ENCODE measurements around the gene AFAP1L2. TPM values are rescaled to one million over a fixed set of nuclear protein-coding genes. Genes with fewer than 3 reads are reported as not detected.

The AFAP1L2 gene
- total and polyA plus RNA-seq, 9 of the 15 experiments (the other 6 are each of a cell fraction or from before 2014, with no cell fraction given), result 0.07 TPM; not detected in 8

DNA sequence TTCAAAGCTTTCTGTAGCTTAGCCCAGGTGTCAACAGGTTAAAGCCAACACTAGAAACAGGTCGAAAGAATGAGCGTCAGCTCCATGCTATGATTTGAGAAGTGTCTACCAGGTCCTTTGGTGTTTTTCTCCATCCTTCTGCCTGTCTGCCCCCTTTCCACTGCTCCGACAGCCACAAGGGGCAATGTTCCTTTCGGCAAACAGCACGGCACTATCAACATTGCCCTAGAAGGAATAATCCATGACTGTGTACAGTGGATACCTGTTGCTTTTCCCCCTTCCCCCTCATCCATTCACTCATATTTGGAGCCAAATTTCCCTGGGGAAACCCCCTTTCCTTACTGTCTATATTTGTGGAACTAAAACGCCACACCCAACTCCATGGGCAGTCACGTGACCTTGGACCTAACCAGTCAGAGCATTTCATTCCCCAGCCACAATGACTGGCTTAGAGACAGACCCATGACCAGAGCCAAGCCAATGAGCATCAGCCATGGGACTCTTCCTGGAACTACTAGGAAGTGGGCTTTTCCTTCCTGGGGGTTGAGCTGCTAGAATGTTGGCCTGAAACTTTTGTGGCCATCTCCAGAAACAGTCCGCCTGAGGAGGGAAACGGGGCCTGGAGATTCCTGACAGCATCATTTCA, 51.5 kb downstream of the AFAP1L2 start:
- no peaks in the 10 kb centered on the region for H4K20me1 ChIP-seq (replicated peaks; ENCODE audit: control insufficient read depth, insufficient read depth, low read length)
- ATAC-seq (peak; percentile 78), DNase-seq (ENCODE audit: extremely low read depth in 1 of 4, low spot score in 3 of 4) (peak; percentile 17 to 38 (median 30)), FAIRE-seq (no peak)
- H2AFZ ChIP-seq (ENCODE audit: low read depth, low read length), result peak overlapping the region; percentile 66; the same call in 1 of the 2 replicates
- ChIA-PET CTCF (ENCODE audit: low intra/inter-chr PET ratio) (no interaction called here), POLR2A (no interaction called here)
- H3K4me1 ChIP-seq (replicated peaks in 1 of 2; ENCODE audit: control insufficient read depth in 2 of 2, insufficient read depth in 2 of 2, low read length in 2 of 2), result no peaks in the 10 kb centered on the region
- intact Hi-C loops (cut with micrococcal nuclease) (no loop called here), in situ Hi-C loops (cut with MboI) (no loop called here)
- peak overlapping the region; percentile 32 for H3K4me2 ChIP-seq (ENCODE audit: insufficient read depth, low read length)
- H3K9me3 ChIP-seq (replicated peaks; ENCODE audit: control insufficient read depth, insufficient read depth, low read depth, low read length), result no peaks in the 10 kb centered on the region
- H3K36me3 ChIP-seq (ENCODE audit: control insufficient read depth, insufficient read depth, low read length), result no peaks in the 10 kb centered on the region
- H3K9me1 ChIP-seq (ENCODE audit: control insufficient read depth, insufficient read depth, low read length), result no peaks in the 10 kb centered on the region
- no peak overlapping the region for H3K9ac ChIP-seq (ENCODE audit: insufficient read depth in 1 of 2, low read depth in 2 of 2, low read length in 2 of 2)
- no peaks in the 10 kb centered on the region for H3K79me2 ChIP-seq (ENCODE audit: control insufficient read depth, insufficient read depth, low read length)
- H3K27me3 ChIP-seq (ENCODE audit: control insufficient read depth in 2 of 2, insufficient read depth in 2 of 2, low read length in 2 of 2), result peaks cover 0 to 8% of the 10 kb centered on the region in 2 experiments; a peak in 1 of 5 replicates
- no TSS peak for BruUV-seq (replicated peaks)
- no peak overlapping the region for H3K4me3 ChIP-seq
- no peak overlapping the region for H3K27ac ChIP-seq (ENCODE audit: extremely low read depth, low read depth, low read length)
- 4% methylated on average over 9 of the region's 9 CpGs for WGBS (ENCODE audit: insufficient coverage, low coverage, missing lambda C conversion rate)
- TF ChIP-seq TOE1 (IDR thresholded peaks at IDR 0.05; ENCODE audit: borderline replicate concordance) (peak; percentile 95), TOE1 (CRISPR knock-in tag; IDR thresholded peaks at IDR 0.05; ENCODE audit: borderline replicate concordance, low read depth) (no peak), RFX1 (IDR thresholded peaks at IDR 0.05) (no peak), MAFF (IDR thresholded peaks at IDR 0.05; ENCODE audit: low read length) (no peak), SMARCA4 (IDR thresholded peaks at IDR 0.05) (no peak), CBFA2T2 (conservative IDR thresholded peaks at IDR 0.05) (peak; percentile 71), NFYB (IDR thresholded peaks at IDR 0.05; ENCODE audit: extremely low read depth, insufficient read length) (peak; percentile 33), KAT8 (IDR thresholded peaks at IDR 0.05; ENCODE audit: low read depth) (no peak), NCOR1 (IDR thresholded peaks at IDR 0.05) (no peak), FOXK2 (conservative IDR thresholded peaks at IDR 0.05 in 1 of 2, IDR thresholded peaks at IDR 0.05 in 1 of 2; ENCODE audit: low read depth in 2 of 2) (no peak), ZNF436 (CRISPR knock-in tag; IDR thresholded peaks at IDR 0.05) (no peak), HDAC8 (tag; IDR thresholded peaks at IDR 0.05) (no peak), PTTG1 (tag; IDR thresholded peaks at IDR 0.05; ENCODE audit: low read depth) (no peak), PHF20 (IDR thresholded peaks at IDR 0.05; ENCODE audit: partially characterized antibody) (no peak), ZNF174 (CRISPR knock-in tag; IDR thresholded peaks at IDR 0.05) (no peak)
- TF ChIP-seq, protein P1, sequence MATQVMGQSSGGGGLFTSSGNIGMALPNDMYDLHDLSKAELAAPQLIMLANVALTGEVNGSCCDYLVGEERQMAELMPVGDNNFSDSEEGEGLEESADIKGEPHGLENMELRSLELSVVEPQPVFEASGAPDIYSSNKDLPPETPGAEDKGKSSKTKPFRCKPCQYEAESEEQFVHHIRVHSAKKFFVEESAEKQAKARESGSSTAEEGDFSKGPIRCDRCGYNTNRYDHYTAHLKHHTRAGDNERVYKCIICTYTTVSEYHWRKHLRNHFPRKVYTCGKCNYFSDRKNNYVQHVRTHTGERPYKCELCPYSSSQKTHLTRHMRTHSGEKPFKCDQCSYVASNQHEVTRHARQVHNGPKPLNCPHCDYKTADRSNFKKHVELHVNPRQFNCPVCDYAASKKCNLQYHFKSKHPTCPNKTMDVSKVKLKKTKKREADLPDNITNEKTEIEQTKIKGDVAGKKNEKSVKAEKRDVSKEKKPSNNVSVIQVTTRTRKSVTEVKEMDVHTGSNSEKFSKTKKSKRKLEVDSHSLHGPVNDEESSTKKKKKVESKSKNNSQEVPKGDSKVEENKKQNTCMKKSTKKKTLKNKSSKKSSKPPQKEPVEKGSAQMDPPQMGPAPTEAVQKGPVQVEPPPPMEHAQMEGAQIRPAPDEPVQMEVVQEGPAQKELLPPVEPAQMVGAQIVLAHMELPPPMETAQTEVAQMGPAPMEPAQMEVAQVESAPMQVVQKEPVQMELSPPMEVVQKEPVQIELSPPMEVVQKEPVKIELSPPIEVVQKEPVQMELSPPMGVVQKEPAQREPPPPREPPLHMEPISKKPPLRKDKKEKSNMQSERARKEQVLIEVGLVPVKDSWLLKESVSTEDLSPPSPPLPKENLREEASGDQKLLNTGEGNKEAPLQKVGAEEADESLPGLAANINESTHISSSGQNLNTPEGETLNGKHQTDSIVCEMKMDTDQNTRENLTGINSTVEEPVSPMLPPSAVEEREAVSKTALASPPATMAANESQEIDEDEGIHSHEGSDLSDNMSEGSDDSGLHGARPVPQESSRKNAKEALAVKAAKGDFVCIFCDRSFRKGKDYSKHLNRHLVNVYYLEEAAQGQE (IDR thresholded peaks at IDR 0.05; ENCODE audit: borderline replicate concordance), result 0 out of 2 replicates have a peak, but pooled peaks have one; percentile 11
- TF ChIP-seq, protein P1 (CRISPR knock-in tag; IDR thresholded peaks at IDR 0.05; ENCODE audit: low read depth), result no peak

Measured in K562 (cell line).